HG03521 (cell line): Measurements from ENCODE around the gene ATXN1L.
"Not testable (repeated sequence)": the region's sequence is repeated elsewhere in the genome, so short reads cannot be mapped to it uniquely, and the experiment has no call there.

ENCODE experiments used
- ATAC-seq: cut with Tn5 transposase; IDR thresholded peaks from one replicate; pipeline ENCODE4 v1.9.1; 2021; ENCODE audit warnings: mild to moderate bottlenecking, moderate library complexity; ENCODE audit not compliant: unreplicated experiment

Gene ATXN1L

DNA sequence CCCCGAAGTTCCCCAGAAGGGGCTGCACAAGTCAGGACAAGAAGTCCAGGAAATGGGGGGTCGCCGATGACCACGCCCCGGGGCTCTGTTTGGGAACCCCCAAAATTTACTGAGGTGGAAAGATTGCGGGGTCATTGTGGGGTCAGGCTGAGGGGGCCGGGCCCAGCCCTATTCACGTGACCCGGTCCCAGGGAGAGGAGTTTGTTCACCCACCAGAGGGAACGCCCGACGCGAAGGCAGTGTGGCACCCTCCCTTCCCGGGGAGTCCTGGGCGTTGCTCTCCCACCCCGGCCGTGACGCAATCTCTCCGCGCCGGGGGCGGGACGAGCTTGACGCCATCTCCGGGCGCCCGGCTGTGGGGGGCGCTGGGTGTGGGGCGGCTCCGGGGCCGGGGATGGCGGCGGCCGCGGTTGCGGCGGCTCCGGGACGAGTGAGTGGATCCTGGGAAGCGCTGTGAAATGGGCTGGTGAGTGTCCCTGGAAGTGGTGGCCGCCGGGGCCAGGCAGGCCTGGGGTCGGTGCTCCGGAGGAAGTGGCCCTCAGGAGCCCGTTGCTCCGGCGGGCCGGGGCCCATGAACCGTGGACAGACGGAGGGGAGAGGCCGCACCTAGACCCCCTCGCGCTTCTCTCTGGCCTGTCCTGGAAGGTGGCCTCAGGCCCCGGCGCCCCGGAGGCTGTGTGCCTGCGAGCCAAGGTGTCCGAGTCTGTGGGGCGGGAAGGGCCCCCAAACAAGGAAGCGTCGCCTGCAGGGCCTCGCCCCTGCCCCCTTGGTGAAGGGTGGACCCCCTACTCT is at the start of gene ATXN1L:
ATXN1L (plus strand) TSS at position 338 of the 792 bp plus-strand sequence. CDS start 3,765 bp downstream, outside the sequence.
- ATAC-seq: peak; percentile 81

DNA sequence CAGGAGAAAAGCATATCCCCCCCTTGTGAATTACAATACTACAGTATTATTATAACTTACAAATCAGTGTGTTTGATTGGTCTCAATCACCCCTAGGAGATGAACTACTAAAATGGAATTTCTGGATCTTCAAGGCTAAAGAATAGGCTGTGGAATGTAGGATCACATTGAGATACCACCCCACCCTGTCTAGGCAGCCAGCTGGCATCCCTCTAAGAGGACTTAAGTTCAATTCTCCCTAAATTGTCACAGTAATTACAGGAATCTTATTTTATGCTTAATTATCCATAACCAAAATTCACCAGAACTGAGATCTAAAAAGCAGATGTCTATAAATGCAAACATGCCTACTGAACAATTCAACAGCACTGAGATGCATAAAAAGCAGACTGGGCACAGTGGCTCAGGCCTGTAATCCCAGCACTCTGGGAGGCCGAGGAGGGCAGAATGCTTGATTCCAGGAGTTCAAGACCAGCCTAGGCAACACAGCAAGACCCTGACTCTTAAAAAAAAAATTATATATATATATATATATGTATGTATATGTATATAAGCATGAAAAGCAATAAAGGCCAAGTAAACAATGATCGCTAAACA is 49.2 kb upstream of the ATXN1L start:
- ATAC-seq: no peak

DNA sequence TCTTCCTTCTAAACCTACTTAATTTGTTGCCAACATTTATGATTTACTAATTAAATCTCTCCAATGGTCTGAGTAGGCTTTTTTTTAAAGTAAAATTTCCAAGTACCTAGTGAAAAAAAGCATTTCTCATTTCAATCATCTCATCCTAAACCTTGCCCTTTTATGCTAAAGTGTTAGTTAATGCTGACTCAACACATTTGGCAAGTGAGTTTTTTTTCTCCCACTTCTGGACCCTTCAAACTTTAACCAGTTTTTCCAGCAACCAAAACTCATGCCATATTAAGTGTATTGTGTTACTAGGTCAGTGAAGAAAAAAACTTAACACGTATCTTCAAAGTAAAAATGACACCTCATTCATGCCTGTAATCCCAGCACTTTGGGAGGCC is 42.5 kb upstream of the ATXN1L start:
- no peak for ATAC-seq

DNA sequence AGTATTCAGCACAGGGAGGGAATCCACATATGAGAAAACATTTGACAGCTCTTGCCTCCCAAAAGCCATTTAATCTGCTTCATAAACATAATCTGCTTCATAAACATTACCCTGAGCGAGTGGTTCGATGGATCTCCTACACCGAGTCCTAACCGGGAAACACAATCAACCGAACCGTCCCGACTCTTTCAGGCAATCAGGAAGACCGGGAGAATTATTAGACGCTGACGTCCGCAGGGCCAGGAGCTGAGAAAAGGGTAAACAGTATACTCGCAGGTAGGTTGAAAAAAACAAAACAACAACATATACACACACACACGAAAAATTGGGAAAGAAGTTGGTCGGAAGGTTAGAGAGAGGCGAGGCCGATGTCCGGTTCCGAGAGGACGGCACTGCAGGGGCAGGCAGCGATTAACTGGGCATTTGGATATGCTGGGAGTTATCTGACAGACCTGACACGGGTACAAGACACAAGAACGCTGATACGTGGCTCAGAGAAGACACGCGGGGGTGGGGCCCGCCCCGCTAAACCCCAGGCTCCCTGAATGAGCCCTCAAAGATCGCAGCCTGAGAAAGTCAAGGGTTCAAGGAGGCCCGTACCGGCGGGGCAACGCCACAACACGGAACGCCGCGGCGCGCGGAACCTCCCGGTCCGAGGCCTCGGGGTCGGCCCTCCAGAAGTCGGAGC is 37.7 kb upstream of the ATXN1L start:
- ATAC-seq: peak; percentile 28

DNA sequence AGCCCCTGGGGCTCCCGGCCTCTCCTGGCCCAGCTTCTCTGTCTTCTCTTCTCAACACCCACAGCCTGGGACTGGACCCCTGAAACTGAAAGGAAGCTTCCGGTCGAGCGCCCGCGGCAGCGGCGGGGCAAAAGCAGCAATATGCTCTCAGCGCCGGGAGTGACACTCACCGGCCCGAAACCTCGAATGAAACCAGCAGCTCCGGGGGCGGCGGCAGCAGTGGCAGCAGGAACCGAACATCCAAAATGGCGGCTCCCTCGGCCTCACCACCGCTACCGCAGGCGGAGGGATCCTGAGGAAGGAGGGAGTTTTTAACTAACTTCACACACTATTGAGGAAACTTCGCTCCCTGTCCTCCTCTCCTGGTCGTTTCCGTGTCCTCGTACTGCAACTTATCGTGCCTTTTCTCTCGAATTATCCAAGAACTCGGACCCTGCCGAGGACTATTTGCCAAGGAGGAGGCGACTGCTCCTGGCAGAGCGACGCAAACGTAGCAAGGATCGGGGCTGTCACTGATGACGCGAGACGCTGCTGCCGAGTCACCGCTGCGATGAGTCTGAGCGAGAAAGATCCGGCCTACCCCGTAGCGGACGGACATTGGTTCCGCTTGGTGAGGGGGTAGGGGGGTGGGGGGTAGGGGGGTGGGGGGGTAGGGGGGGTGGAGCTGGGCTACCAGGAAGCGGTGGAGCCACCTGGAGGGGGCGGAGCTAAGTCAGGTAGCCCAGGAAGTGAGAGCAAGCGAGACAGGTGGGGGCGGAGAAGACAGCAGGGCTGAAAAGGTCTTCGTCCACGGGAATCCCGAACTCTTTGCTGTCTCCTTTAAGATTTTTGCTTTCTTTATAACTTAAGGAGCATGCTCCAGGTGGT is 37.0 kb upstream of the ATXN1L start, which contains the start of gene AP1G1:
AP1G1 (minus strand) TSS at position 242 of the 867 bp plus-strand sequence. CDS start 19,355 bp downstream, outside the sequence.
- peak; percentile 75 for ATAC-seq

DNA sequence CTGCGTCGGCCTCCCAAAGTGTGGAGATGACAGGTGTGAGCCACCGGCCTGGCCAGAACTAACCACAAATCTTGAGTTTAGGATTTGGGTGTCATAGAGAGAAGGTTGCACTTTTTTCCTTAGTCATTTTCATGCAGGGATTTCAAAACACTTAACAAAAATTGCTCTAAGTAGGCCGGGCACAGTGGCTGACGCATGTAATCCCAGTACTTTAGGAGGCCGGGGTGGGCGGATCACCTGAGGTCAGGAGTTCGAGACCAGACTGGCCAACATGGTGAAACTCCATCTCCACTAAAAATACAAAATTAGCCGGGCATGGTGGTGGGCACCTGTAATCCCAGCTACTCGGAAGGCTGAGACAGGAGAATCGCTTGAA is 35.6 kb upstream of the ATXN1L start:
- ATAC-seq: not testable (repeated sequence)

- no peak for ATAC-seq
These were observed 34.4 kb upstream of the ATXN1L start for GRCh38 chr16:71811261-71811803.

DNA sequence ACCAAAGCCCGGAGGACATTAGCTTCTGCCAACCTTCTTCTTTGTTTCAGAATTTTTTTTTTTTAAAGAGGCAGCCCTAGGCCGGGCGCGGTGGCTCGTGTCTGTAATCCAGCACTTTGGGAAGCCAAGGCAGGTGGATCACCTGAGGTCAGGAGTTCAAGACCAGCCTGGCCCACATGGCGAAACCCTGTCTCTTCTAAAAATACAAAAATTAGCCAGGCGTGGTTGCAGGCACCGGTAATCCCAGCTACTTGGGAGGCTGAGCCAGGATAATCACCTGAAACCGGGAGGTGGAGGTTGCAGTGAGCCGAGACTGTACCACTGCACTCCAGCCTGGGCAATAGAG is 28.6 kb upstream of the ATXN1L start:
- not testable (repeated sequence) for ATAC-seq

- ATAC-seq: no peak
These were observed 19.2 kb upstream of the ATXN1L start for GRCh38 chr16:71826533-71827017.

- ATAC-seq: no peak
These were observed 15.4 kb upstream of the ATXN1L start for GRCh38 chr16:71830359-71830758.

- ATAC-seq: not testable (repeated sequence)
These were observed 14.1 kb upstream of the ATXN1L start for GRCh38 chr16:71831698-71832097.

- not testable (repeated sequence) for ATAC-seq
These were observed 13.7 kb upstream of the ATXN1L start for GRCh38 chr16:71832112-71832511.

GRCh38 chr16:71834291-71834690 is 11.5 kb upstream of the ATXN1L start:
- no peak for ATAC-seq

GRCh38 chr16:71837150-71837549 is 8.6 kb upstream of the ATXN1L start:
- ATAC-seq: no peak

- no peak for ATAC-seq
These were observed 5.7 kb upstream of the ATXN1L start for GRCh38 chr16:71840052-71840451.

DNA sequence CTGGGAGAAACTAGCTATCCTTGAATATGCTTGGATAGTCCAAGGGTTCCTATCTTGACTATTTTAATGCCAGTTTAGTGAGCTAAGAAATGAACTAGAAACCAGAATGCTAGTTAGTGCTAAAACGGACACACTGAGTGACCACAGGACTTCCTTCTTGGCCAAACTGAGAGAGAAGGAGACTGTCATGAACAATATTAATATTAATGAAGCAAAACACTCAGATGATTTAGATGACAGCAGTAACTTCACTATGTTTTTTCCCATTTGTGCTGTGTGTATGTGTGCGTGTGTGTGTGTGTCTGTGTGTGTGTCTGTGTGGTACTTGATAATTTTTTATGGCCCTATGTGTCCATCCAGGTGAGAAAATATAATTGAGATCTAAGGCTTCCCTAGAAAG is 2.2 kb upstream of the ATXN1L start:
- ATAC-seq: no peak

GRCh38 chr16:71846431-71846830 is 655 bp downstream of the ATXN1L start:
- no peak for ATAC-seq

GRCh38 chr16:71847096-71847495 is 1.3 kb downstream of the ATXN1L start:
- ATAC-seq: no peak

DNA sequence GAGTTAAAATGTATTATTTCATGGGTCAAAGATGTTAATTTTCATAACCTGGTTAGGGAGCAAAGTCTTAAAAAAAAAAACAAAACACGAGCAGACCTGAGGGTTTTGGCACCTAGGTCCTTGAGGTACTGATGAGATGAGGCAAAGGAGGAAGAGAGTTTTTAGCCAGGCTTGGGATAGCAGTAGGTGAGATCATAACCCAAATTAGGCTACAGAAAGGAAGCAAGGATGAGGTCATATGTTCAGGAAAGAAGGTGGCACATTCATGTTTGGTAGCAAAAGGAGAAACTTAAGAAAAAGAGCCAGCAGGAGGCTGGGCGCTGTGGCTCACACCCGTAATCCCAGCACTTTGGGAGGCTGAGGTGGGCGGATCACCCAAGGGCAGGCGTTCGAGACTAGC is 2.8 kb downstream of the ATXN1L start:
- ATAC-seq: no peak

DNA sequence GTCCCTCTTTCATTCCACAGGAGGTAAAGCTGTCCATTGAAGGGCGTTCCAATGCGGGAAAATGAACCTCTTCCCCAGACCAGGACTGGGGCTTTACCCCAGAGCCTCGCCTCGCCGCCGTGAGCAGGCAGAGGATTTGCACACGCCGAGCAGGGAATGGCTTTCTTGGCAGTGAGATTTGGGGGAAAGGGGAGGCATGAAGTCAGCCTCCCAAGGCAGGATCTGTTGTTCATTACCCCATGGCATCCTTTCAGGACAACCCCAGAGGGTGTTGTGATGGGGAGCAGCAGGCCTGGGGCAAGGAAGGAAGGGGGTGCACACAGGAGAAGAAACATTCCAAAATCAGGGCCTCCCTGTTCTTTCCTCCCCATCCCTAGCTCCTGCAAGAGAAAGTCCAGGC is 6.0 kb downstream of the ATXN1L start:
- ATAC-seq: no peak

GRCh38 chr16:71852158-71852557 is 6.4 kb downstream of the ATXN1L start:
- no peak for ATAC-seq
